Effector memory CD4-positive, alpha-beta T cell (primary cell): Measurements from ENCODE around the gene SYCP2L.
"Not testable (repeated sequence)": the region's sequence is repeated elsewhere in the genome, so short reads cannot be mapped to it uniquely, and the experiment has no call there.

Source experiments
- DNase-seq, 3 donors: peaks; one replicate each; pipeline ENCODE4 v3.0.0-alpha.2; 2020
- H3K27ac ChIP-seq: 2 replicates; pipeline ENCODE4 v1.7.0; 2013; ENCODE audit warnings: mild to moderate bottlenecking, low read length, moderate library complexity; ENCODE audit not compliant: insufficient read depth, poor library complexity, severe bottlenecking
- H3K27me3 ChIP-seq: replicated peaks from 2 replicates; pipeline ENCODE4 v1.7.0; 2013; ENCODE audit warnings: mild to moderate bottlenecking, low read length; ENCODE audit not compliant: insufficient read depth, control insufficient read depth, poor library complexity, severe bottlenecking
- H3K36me3 ChIP-seq: 2 replicates; pipeline ENCODE4 v1.7.0; 2013; ENCODE audit warnings: mild to moderate bottlenecking, low read length, moderate library complexity; ENCODE audit not compliant: control insufficient read depth, insufficient read depth
- H3K4me1 ChIP-seq: 2 replicates; pipeline ENCODE4 v1.7.0; 2013; ENCODE audit warnings: low read length, mild to moderate bottlenecking; ENCODE audit not compliant: control insufficient read depth, insufficient read depth, poor library complexity, severe bottlenecking
- H3K4me3 ChIP-seq: 2 replicates; pipeline ENCODE4 v1.7.0; 2013; ENCODE audit warnings: low read length, low read depth, mild to moderate bottlenecking; ENCODE audit not compliant: insufficient read depth, poor library complexity, severe bottlenecking
- H3K9me3 ChIP-seq: 2 replicates; pipeline ENCODE4 v1.7.0; 2013; ENCODE audit warnings: mild to moderate bottlenecking, low read length, moderate library complexity; ENCODE audit not compliant: control insufficient read depth

Gene SYCP2L

GRCh38 chr6:10891960-10892359 is 5.1 kb downstream of the SYCP2L start:
- Histone ChIP-seq H3K4me3 (no peak overlapping the region), H3K27me3 (peaks cover 8% of the 10 kb centered on the region), H3K27ac (no peak overlapping the region), H3K9me3 (no peaks in the 10 kb centered on the region), H3K4me1 (no peaks in the 10 kb centered on the region), H3K36me3 (no peaks in the 10 kb centered on the region)
- DNase-seq: no peak

- Histone ChIP-seq H3K27ac (no peak overlapping the region), H3K4me1 (no peaks in the 10 kb centered on the region), H3K4me3 (no peak overlapping the region), H3K27me3 (peaks cover under 1% of the 10 kb centered on the region), H3K36me3 (no peaks in the 10 kb centered on the region), H3K9me3 (no peaks in the 10 kb centered on the region)
- DNase-seq: no peak
Observed at GRCh38 chr6:10894958-10895357, 8.1 kb downstream of the SYCP2L start.

- H3K27ac ChIP-seq: no peak overlapping the region
- no peak for DNase-seq
- no peaks in the 10 kb centered on the region for H3K9me3 ChIP-seq
- no peak overlapping the region for H3K4me3 ChIP-seq
- H3K4me1 ChIP-seq: no peaks in the 10 kb centered on the region
- no peaks in the 10 kb centered on the region for H3K27me3 ChIP-seq
- H3K36me3 ChIP-seq: no peaks in the 10 kb centered on the region
Observed at GRCh38 chr6:10896691-10897090, 9.8 kb downstream of the SYCP2L start.

GRCh38 chr6:10901770-10902169 is 14.9 kb downstream of the SYCP2L start:
- H3K27ac ChIP-seq: no peak overlapping the region
- no peaks in the 10 kb centered on the region for H3K27me3 ChIP-seq
- H3K4me1 ChIP-seq: no peaks in the 10 kb centered on the region
- no peak overlapping the region for H3K4me3 ChIP-seq
- no peak for DNase-seq
- no peaks in the 10 kb centered on the region for H3K36me3 ChIP-seq
- H3K9me3 ChIP-seq: no peaks in the 10 kb centered on the region

- Histone ChIP-seq H3K27me3 (no peaks in the 10 kb centered on the region), H3K27ac (no peak overlapping the region), H3K4me1 (no peaks in the 10 kb centered on the region), H3K4me3 (no peak overlapping the region), H3K9me3 (no peaks in the 10 kb centered on the region), H3K36me3 (no peaks in the 10 kb centered on the region)
- no peak for DNase-seq
Observed at GRCh38 chr6:10904015-10904414, 17.2 kb downstream of the SYCP2L start.

- H3K36me3 ChIP-seq: no peaks in the 10 kb centered on the region
- no peaks in the 10 kb centered on the region for H3K4me1 ChIP-seq
- DNase-seq: no peak
- H3K9me3 ChIP-seq: no peaks in the 10 kb centered on the region
- H3K4me3 ChIP-seq: no peak overlapping the region
- no peaks in the 10 kb centered on the region for H3K27me3 ChIP-seq
- no peak overlapping the region for H3K27ac ChIP-seq
Observed at GRCh38 chr6:10908228-10908627, 21.4 kb downstream of the SYCP2L start.

- H3K27me3 ChIP-seq, H3K4me1 ChIP-seq, H3K4me3 ChIP-seq, H3K9me3 ChIP-seq, H3K36me3 ChIP-seq, H3K27ac ChIP-seq, DNase-seq: not testable (repeated sequence)
Observed at GRCh38 chr6:10919520-10919919, 32.7 kb downstream of the SYCP2L start.

- Histone ChIP-seq H3K4me3 (no peak overlapping the region), H3K36me3 (no peaks in the 10 kb centered on the region), H3K27me3 (peaks cover 3% of the 10 kb centered on the region), H3K4me1 (no peaks in the 10 kb centered on the region), H3K27ac (no peak overlapping the region), H3K9me3 (no peaks in the 10 kb centered on the region)
- no peak for DNase-seq
Observed at GRCh38 chr6:10933126-10933525, 46.3 kb downstream of the SYCP2L start.

- DNase-seq: no peak
- no peak overlapping the region for H3K27ac ChIP-seq
- no peaks in the 10 kb centered on the region for H3K4me1 ChIP-seq
- no peaks in the 10 kb centered on the region for H3K36me3 ChIP-seq
- H3K27me3 ChIP-seq: peaks cover 3% of the 10 kb centered on the region
- no peak overlapping the region for H3K4me3 ChIP-seq
- no peaks in the 10 kb centered on the region for H3K9me3 ChIP-seq
Observed at GRCh38 chr6:10939840-10940239, 53.0 kb downstream of the SYCP2L start.

GRCh38 chr6:10945845-10946244 is 59.0 kb downstream of the SYCP2L start:
- H3K36me3 ChIP-seq: no peaks in the 10 kb centered on the region
- no peaks in the 10 kb centered on the region for H3K27me3 ChIP-seq
- H3K9me3 ChIP-seq: no peaks in the 10 kb centered on the region
- no peak overlapping the region for H3K4me3 ChIP-seq
- no peak for DNase-seq
- H3K27ac ChIP-seq: no peak overlapping the region
- H3K4me1 ChIP-seq: no peaks in the 10 kb centered on the region

- no peak for DNase-seq
- H3K36me3 ChIP-seq: no peaks in the 10 kb centered on the region
- H3K9me3 ChIP-seq: no peaks in the 10 kb centered on the region
- H3K27ac ChIP-seq: no peak overlapping the region
- no peak overlapping the region for H3K4me3 ChIP-seq
- no peaks in the 10 kb centered on the region for H3K27me3 ChIP-seq
- no peaks in the 10 kb centered on the region for H3K4me1 ChIP-seq
Observed at GRCh38 chr6:10947966-10948365, 61.1 kb downstream of the SYCP2L start.
